GM23248 (cell line): ENCODE data around the gene MVB12B. TPM values are rescaled to one million over a fixed set of nuclear protein-coding genes. Genes with fewer than 3 reads are reported as not detected.

Experiments used
- DNase-seq: peaks from one replicate; pipeline ENCODE4 v3.0.0-alpha.2; 2015
- H2AFZ ChIP-seq: fragments of 200-600 bp; sonication (generic); 2 replicates; pipeline ENCODE4 v1.6.1; 2016; ENCODE audit warnings: antibody characterized with exemption
- H3F3A ChIP-seq: fragments of 200-600 bp; sonication (generic); 2 replicates; pipeline ENCODE4 v1.6.1; 2016; ENCODE audit warnings: mild to moderate bottlenecking, antibody characterized with exemption, mixed run types; ENCODE audit not compliant: insufficient read depth
- H3K27ac ChIP-seq: fragments of 200-600 bp; sonication (generic); 2 replicates; pipeline ENCODE4 v1.5.1; 2016; ENCODE audit warnings: mild to moderate bottlenecking
- H3K27me3 ChIP-seq: fragments of 200-600 bp; sonication (generic); replicated peaks from 2 replicates; pipeline ENCODE4 v1.6.1; 2016; ENCODE audit warnings: mild to moderate bottlenecking; ENCODE audit not compliant: insufficient read depth
- H3K36me3 ChIP-seq: fragments of 200-600 bp; sonication (generic); 2 replicates; pipeline ENCODE4 v1.6.1; 2016; ENCODE audit warnings: low read depth, mild to moderate bottlenecking
- H3K4me1 ChIP-seq: fragments of 200-600 bp; sonication (generic); 2 replicates; pipeline ENCODE4 v1.6.1; 2016; ENCODE audit warnings: mild to moderate bottlenecking; ENCODE audit not compliant: insufficient read depth
- H3K4me2 ChIP-seq: fragments of 200-600 bp; sonication (generic); one replicate; pipeline ENCODE4 v1.6.1; 2016; ENCODE audit warnings: mild to moderate bottlenecking; ENCODE audit not compliant: unreplicated experiment
- H3K4me3 ChIP-seq: fragments of 200-600 bp; sonication (generic); 2 replicates; pipeline ENCODE4 v1.5.1; 2016; ENCODE audit warnings: mild to moderate bottlenecking
- H3K79me2 ChIP-seq: fragments of 200-600 bp; sonication (generic); 2 replicates; pipeline ENCODE4 v1.6.1; 2016; ENCODE audit warnings: mild to moderate bottlenecking; ENCODE audit not compliant: insufficient read depth
- H3K9ac ChIP-seq: fragments of 200-600 bp; sonication (generic); 2 replicates; pipeline ENCODE4 v1.6.1; 2016; ENCODE audit warnings: mild to moderate bottlenecking
- H3K9me2 ChIP-seq: fragments of 200-600 bp; sonication (generic); 2 replicates; pipeline ENCODE4 v1.6.1; 2016; ENCODE audit warnings: mixed run types, mild to moderate bottlenecking, moderate library complexity; ENCODE audit not compliant: insufficient read depth
- H3K9me3 ChIP-seq: fragments of 200-600 bp; sonication (generic); one replicate; pipeline ENCODE4 v1.6.1; 2017; ENCODE audit warnings: low read depth
- H4K20me1 ChIP-seq: fragments of 200-600 bp; sonication (generic); 2 replicates; pipeline ENCODE4 v1.6.0; 2016; ENCODE audit not compliant: insufficient read depth
- EZH2 ChIP-seq: fragments of 200-600 bp; sonication (generic); IDR thresholded peaks from 2 replicates; pipeline ENCODE4 v1.6.1; 2018; ENCODE audit warnings: antibody characterized with exemption, mild to moderate bottlenecking; ENCODE audit not compliant: insufficient read depth, poor library complexity, severe bottlenecking
- EZH2phosphoT487 ChIP-seq: fragments of 200-600 bp; sonication (generic); IDR thresholded peaks from 2 replicates; pipeline ENCODE4 v1.6.1; 2018; ENCODE audit warnings: antibody characterized with exemption, moderate library complexity, mild to moderate bottlenecking, low read depth; ENCODE audit not compliant: insufficient read depth
- WGBS, 2 experiments: methylation state at CpG; one replicate each; pipeline ENCODE4 v1.1.6; 2015 to 2017; ENCODE audit warnings: low lambda C conversion rate in 2 of 2, low coverage in 1 of 2; ENCODE audit errors: missing lambda C conversion rate in 2 of 2; 5-methylcytosine and 5-hydroxymethylcytosine counted together
- in situ Hi-C: fragments of 300-500 bp; cut with MboI; formaldehyde crosslinking; loops from 2 replicates; pipeline ENCODE4 v1.15.0; 2020
- polyA plus RNA-seq: library from polyadenylated mRNA; unstranded; fragments of >200 nt; fragmentation: Nextera tagmentation; extraction: Ambion mirVana; gene quantifications from 2 replicates; pipeline ENCODE4 v1.2.1, GENCODE V29; 2016
- total RNA-seq: library from RNA; depleted of rRNA; stranded (reverse); fragments of >200 nt; shearing (Covaris generic); gene quantifications from 2 replicates; pipeline ENCODE4 v1.2.3, GENCODE V29; 2014

Gene MVB12B
- total and polyA plus RNA-seq, 2 experiments from 2014 or later: 2.4 to 5.5 TPM

- no peak overlapping the region for H3K4me3 ChIP-seq
- H3K4me2 ChIP-seq: no peak overlapping the region
- H2AFZ ChIP-seq: no peak overlapping the region
- no peaks in the 10 kb centered on the region for H3K36me3 ChIP-seq
- no peak for DNase-seq
- H3K9me3 ChIP-seq: no peaks in the 10 kb centered on the region
- no peaks in the 10 kb centered on the region for H4K20me1 ChIP-seq
- in situ Hi-C loops: no loop called here
- no peaks in the 10 kb centered on the region for H3F3A ChIP-seq
- WGBS, 2 experiments: 91% methylated on average over 6 of the region's 6 CpGs
- H3K27me3 ChIP-seq: no peaks in the 10 kb centered on the region
- H3K9ac ChIP-seq: no peak overlapping the region
- H3K79me2 ChIP-seq: no peaks in the 10 kb centered on the region
- H3K9me2 ChIP-seq: no peaks in the 10 kb centered on the region
- no peak overlapping the region for H3K27ac ChIP-seq
- no peaks in the 10 kb centered on the region for H3K4me1 ChIP-seq
- no peak for TF ChIP-seq EZH2
- TF ChIP-seq EZH2phosphoT487: no peak
Observed at GRCh38 chr9:126386776-126387175, 60.1 kb downstream of the MVB12B start.

DNA sequence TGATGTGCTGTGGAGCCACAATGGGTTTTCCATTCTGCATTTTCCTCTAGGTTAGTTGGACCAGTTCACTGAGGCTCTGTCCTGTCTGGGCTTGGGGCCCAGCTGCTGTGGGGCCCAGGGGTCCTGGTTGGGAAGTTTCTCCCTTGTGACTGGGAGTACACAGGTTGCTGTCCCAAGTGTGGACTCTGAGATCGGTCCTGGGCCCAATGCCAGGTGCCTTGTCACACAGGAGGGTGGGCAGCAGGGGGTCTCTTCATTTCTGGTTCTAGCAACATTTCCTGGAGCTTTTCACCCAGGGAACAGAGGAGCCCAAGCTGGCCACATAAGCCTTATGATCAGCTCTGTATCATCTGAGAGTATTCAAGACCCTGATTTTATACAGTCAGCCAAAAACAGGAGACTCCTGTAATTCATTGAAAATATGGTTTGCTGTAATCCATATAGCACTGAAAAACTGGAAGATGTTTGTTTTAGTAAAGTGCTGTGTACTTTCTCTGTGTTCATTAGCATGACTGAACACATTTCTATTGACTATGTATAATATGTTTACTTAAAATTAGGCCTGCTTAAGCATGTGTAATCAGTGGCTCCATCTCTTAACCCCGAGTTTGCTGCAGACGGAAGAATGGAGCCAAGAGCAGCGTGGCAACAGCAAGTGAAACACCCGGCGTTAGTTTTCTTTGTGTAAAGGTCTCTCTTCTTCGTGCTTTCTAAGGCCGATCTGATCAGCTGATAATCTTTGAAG, 62.5 kb downstream of the MVB12B start:
- Histone ChIP-seq H2AFZ (no peak overlapping the region), H4K20me1 (no peaks in the 10 kb centered on the region), H3K27ac (no peak overlapping the region), H3K9me3 (no peaks in the 10 kb centered on the region), H3K4me2 (no peak overlapping the region), H3K9me2 (no peaks in the 10 kb centered on the region), H3F3A (no peaks in the 10 kb centered on the region), H3K9ac (no peak overlapping the region), H3K4me3 (no peak overlapping the region), H3K27me3 (no peaks in the 10 kb centered on the region), H3K79me2 (no peaks in the 10 kb centered on the region), H3K4me1 (no peaks in the 10 kb centered on the region), H3K36me3 (no peaks in the 10 kb centered on the region)
- in situ Hi-C loops: no loop called here
- no peak for DNase-seq
- 94 to 98% methylated on average over 8 of the region's 8 CpGs for WGBS, 2 experiments
- TF ChIP-seq EZH2phosphoT487 (no peak), EZH2 (no peak)

GRCh38 chr9:126389992-126390391, 63.4 kb downstream of the MVB12B start:
- Histone ChIP-seq H3K27me3 (no peaks in the 10 kb centered on the region), H3K4me1 (no peaks in the 10 kb centered on the region), H3K9me3 (no peaks in the 10 kb centered on the region), H3K4me3 (no peak overlapping the region), H3F3A (no peaks in the 10 kb centered on the region), H3K36me3 (no peaks in the 10 kb centered on the region), H3K27ac (no peak overlapping the region), H3K9me2 (no peaks in the 10 kb centered on the region), H3K9ac (no peak overlapping the region), H2AFZ (no peak overlapping the region), H3K4me2 (no peak overlapping the region), H3K79me2 (no peaks in the 10 kb centered on the region), H4K20me1 (no peaks in the 10 kb centered on the region)
- TF ChIP-seq EZH2: no peak
- no peak for TF ChIP-seq EZH2phosphoT487
- in situ Hi-C loops: no loop called here
- no peak for DNase-seq
- WGBS, 2 experiments: 95 to 98% methylated on average over 2 of the region's 2 CpGs

- 85 to 92% methylated on average over 9 of the region's 9 CpGs for WGBS, 2 experiments
- Histone ChIP-seq H3K4me1 (no peaks in the 10 kb centered on the region), H3K27me3 (no peaks in the 10 kb centered on the region), H2AFZ (no peak overlapping the region), H3K27ac (no peak overlapping the region), H3K9me2 (no peaks in the 10 kb centered on the region), H3K79me2 (no peaks in the 10 kb centered on the region), H4K20me1 (no peaks in the 10 kb centered on the region), H3K4me2 (no peak overlapping the region), H3K36me3 (no peaks in the 10 kb centered on the region), H3K9me3 (no peaks in the 10 kb centered on the region), H3K4me3 (no peak overlapping the region), H3K9ac (no peak overlapping the region), H3F3A (no peaks in the 10 kb centered on the region)
- no peak for DNase-seq
- in situ Hi-C loops: no loop called here
- no peak for TF ChIP-seq EZH2phosphoT487
- TF ChIP-seq EZH2: no peak
Observed at GRCh38 chr9:126390923-126391322, 64.3 kb downstream of the MVB12B start.
